SH-SY5Y (cell line): ENCODE data around the gene GBP1.

Experiments used
- GATA2 ChIP-seq: IDR thresholded peaks from 2 replicates; pipeline ENCODE4 v1.6.1; 2011; ENCODE audit warnings: mild to moderate bottlenecking, low read depth, low read length
- GATA3 ChIP-seq: IDR thresholded peaks from 2 replicates; pipeline ENCODE4 v1.6.1; 2011; ENCODE audit warnings: low read depth, mild to moderate bottlenecking, low read length, moderate library complexity

GRCh38 chr1:89040315-89040626, 24.7 kb downstream of the GBP1 start:
- no peak for TF ChIP-seq GATA3
- no peak for TF ChIP-seq GATA2
